GM21576 (cell line): Measurements from ENCODE around the gene GPR17.

Experiments
- ATAC-seq: cut with Tn5 transposase; IDR thresholded peaks from one replicate; pipeline ENCODE4 v1.9.1; 2021; ENCODE audit warnings: mild to moderate bottlenecking, moderate library complexity; ENCODE audit not compliant: unreplicated experiment

The GPR17 gene

DNA sequence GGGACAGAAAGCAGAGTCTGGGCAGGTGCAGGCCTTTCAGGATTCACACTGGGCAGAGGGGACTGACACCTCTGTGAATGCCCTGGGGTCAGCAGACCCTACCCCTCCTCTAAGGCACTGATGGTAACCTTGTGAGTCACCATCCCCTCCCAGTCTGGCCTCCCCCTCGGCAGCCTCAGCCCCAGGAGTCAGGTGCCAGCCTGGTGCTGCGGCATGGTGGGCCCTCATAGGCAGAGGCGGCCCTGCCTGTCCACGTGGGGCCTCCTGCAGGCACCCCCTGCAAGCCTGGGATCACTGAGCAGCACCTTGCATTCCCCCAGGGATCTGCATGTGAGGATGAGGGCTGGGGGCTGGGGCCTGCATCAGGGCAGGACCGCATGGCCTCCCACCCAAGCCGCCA lies 4.8 kb upstream of the GPR17 start:
- no peak for ATAC-seq

DNA sequence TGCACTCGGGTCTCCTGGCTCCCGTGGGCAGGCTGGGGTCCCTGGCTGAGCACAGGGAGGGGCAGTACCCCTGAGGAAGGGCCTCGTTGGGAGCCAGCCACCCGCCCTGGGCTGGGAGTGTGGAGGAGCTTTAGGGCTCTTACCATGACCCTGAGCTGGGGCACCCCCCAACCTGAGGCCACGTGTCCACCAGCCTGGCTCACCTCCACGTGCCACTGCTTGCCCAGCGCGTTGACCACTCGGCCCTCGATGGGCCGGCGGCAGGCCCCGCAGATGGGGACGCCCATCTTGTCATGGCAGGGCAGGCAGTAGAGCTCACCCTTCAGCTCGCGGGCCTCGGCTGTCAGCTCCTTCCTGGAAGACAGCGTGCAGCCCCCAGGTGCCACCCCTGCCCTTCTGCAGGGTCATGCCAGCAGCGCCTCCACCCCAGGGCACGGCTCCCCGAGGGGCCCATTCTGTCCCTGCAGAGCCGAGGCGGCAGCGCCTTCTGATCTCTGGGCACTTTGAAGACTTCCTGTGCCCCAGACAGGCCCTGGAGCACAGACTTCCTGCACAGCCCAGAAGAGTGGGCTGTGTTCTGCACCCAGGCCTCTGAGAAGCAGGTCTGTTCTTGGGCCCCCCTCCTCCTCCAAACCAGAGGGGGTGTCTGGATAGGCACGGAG lies 4.0 kb upstream of the GPR17 start:
- no peak for ATAC-seq

DNA sequence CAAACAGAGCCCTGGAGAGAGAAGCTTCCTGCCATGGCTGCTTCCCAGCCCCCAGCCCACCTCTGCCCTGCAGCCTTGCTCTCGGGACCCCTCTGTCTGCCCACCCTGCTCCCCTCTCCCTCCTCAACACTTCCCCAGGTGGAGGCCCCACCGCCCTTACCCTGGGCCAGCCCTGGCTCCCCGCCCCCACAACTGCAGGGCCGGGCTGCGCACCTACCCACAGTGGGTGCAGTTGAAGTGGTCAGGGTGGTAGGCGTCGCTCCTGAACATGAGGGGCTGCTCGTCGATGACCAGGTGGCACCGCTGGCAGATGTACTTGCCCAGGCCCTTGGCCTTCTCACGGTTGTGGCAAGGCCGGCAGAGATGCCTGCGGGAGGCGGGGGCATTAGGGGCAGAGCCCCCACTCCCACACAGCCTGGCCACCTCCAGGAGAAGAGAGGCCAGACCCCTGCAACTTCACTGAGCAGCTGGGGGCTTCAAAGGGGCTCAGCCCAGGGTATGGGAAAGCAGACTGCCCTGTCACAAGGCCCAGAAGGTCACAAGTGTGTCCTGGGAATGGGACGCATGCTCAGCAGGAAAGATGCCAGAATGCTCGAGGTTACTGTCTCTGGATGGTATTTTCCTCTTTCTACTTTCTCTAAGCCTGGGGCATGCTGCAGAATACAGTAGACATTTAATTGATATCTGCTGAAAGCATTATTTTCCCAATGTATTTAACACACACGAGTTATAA lies 3.1 kb upstream of the GPR17 start:
- no peak for ATAC-seq

DNA sequence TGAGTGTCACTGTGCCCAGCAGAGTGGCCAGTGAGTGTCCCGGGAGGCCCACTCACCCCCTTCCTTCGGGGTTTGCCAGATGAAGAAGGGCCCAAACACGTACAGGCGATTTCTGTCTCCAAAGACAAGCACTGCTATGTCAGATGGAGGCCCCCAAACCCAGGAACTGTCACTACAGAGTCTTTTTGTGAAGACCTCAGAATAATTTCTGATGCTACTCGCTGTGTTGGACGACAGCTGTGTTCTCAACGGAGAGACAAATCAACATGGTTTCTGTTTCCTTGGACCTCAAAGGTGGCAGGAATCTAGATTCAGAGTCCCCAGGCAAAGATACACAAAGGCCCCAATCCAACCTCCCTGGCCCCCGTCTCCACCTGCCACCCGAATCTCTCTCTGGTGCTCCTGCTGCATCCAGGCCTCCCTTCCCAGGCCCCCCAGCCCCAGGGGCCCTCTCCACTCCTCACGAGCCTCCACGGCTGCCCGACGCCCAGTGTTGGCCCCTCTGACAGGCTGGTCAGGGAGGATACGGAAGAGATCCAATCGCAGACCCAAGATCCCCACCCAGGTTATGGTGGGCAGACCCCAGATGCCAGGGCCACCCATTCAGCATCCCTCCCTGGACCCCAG lies 2.4 kb upstream of the GPR17 start:
- no peak for ATAC-seq

DNA sequence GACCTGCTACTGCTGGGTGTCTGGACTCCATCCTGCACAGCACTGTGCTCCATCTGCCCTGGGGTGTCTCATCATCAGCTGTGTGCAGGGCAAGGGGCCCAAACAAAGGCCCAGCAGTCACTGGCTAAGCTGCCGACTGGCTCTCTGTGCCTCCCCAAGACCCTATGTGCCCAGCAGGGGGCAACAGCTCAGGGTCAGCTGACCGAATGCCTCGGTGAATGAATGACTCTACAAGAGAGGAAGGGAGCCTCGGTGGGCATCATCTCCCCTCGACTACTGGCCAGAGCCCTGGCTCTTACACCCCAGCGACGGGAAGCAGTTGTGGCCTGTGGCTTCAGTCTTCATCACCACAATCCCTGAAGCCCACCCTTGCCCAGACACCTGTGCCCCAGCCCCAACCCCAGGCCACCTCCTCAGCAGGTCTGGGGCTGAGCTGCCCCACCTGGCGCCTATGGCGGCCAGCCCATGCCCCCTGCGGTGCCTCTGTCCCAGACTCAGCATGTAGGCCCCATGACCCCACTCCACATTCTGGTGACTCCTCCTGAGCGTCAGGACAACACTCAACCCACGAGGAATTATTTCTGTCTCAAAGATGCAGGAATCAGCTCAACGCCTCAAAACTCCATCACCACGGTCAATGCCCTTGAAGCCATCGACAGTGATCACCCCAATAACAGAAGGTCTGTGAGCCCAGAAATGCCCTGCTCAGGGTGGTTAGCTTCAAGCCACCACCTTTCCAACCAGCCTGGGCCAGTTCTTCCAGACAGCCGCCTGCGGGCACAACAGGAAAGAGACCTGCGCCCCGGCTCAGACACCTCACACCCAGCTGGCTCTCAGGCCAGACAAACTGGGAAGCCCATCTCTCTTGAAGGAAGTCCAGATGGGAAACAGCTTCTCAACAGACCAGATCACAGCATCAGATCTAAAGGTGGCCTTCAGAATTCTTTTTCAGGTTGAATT lies 1.6 kb upstream of the GPR17 start:
- ATAC-seq: no peak

DNA sequence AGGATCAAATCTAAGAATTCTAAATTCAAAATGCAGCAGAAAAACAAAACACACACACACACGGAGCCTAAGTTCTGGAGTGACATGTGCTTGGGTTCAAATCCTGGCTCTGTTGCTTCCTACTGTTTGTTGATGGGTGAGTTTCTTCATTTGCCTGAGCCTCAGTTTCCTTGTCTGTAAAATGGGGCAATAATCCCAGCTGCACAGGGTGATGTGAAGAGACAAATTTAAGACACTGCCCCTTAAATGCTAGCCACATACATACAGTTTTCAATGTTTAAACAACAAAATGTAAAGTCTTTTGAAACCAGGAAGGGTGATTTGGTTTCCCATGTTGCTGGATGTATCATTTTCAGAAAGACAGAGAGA lies 943 bp upstream of the GPR17 start:
- ATAC-seq: no peak

DNA sequence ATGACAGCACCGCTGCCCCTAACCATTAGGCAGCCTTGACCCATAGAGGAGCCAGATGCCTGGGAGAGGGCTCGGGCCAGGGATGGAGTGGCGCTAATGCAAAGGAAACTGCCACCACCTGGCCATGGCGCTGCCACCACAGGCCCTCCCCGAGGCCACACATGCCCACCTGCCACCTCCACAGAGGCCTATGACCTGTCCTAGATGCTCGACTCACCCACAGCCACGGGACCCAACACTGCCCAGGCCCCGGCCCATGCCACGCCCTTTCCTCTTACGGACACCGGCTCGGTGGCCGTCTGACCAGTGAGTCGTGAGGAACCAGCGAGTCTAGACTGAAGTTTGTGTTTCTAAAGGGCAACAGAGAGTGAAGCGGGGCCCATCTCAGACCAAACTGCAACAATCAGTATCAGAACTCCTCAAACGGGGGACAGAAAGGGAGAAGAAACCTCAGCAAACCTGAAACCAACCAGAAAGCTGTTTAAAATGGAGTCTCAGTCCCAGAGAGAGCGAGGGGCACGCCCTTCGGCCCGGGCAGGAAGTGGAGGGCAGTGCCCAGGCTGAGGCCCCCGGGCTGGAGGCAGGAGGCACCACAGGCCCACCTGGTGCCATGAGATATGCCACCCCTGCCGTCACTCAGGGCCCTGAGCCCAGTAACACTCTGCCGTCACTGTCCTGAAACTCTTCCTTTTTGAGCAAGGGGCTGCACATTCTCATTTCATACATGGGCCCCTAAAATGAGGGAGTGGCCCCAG lies 711 bp downstream of the GPR17 start:
- ATAC-seq: no peak

DNA sequence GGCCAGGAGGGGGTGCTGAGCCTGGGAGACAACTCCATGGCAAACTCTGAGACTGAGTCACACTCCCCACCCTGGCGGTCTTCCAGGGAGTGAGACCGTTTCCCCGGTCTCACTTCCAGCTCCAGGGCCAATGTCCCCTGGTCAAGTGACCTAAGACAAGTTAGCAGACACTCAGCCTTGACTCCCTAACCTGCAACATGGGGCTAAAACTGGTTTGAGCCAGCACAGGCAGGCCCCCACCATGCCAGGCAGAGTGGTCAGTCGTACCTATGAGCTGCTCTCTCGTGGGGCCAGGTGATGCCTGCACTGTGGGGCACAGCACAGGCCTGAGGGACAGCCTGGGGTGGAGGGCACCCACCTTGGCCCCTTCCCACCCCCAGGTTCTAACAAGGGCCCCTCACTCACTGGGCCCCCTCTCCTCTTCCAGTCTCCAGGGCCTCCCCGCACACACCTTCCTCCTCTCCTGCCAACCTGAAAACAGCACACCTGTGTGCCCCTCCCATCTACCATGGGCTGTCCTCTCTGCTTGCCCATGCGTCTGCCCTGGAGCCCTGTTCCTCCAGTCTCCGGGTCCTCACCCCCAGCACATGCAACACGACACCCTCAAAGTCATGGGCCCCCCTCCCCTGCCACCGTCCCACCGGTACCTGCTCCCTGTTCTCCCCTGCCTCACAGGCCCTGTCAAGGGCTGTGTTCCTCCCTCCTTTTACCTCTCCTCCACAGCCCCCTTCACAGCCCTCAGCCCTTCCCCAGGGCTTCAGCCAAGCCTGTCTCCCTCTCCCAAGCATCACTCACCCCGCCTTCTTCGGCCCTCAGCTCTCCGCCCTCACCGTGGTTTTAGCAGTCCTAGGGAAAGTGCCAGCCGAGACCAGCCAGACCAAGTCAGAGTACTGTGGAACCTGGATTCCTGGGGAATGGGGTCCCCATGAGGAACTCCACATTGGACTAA lies 1.6 kb downstream of the GPR17 start:
- ATAC-seq: no peak

DNA sequence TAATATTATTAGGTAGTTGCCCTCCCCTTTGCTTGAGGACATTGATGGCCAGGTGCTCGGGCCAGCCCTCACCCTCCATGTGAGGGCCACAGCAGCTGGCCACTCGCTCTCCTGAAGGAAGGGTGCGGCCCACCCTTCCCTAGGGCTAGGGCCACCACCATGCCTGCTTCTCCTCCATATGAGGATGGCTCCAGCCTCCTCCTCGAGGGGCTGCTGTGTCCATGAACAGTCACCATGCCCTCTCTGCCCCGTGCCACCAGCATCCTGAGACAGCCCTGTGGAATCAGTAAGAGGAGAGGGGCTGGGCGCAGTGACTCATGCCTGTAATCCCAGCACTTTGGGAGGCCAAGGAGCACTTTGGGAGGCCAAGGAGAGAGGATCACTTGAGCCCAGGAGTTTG lies 2.4 kb downstream of the GPR17 start:
- ATAC-seq: no peak

DNA sequence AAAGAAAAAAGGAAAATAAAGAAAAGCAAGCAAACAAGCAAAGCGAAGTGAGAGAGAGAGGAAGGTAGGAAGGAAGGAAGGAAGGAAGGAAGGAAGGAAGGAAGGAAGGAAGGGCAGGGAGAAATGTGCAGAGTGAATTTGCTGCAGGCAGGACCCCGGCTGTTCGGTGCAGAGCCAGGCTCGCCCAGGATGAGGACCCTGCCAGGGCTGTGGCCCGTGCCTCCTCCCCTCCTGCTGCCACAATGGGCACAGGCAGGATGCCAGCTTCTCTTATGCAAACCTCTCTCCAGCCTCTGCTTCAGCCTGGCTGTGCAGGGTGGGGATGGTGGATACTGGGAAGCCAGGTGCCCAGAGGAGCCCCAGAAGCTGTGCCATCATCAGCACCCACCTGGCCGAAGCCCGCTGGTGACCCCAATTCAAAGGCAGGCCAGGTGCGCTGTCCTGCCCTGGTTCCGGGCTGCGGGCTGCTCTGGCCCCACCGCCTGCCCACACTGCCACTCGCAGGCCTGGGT lies 3.2 kb downstream of the GPR17 start:
- ATAC-seq: no peak

DNA sequence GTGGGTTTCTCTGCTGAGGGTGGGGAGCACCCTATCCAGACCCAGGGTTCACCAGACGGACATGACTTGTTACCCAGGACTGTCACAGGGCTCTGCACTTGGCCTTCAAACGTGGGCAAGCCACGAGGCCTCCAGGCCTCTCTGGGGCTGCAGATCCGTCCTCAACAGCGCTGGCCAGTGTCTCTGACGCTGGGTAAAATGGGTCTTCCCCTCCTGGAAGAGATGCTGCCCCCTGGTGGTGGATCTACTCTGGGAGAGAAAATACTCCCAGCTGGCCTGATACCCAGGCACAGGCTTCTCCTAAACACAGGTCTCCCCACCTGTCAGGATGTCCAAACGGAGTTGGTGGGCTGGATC lies 3.7 kb downstream of the GPR17 start:
- no peak for ATAC-seq

DNA sequence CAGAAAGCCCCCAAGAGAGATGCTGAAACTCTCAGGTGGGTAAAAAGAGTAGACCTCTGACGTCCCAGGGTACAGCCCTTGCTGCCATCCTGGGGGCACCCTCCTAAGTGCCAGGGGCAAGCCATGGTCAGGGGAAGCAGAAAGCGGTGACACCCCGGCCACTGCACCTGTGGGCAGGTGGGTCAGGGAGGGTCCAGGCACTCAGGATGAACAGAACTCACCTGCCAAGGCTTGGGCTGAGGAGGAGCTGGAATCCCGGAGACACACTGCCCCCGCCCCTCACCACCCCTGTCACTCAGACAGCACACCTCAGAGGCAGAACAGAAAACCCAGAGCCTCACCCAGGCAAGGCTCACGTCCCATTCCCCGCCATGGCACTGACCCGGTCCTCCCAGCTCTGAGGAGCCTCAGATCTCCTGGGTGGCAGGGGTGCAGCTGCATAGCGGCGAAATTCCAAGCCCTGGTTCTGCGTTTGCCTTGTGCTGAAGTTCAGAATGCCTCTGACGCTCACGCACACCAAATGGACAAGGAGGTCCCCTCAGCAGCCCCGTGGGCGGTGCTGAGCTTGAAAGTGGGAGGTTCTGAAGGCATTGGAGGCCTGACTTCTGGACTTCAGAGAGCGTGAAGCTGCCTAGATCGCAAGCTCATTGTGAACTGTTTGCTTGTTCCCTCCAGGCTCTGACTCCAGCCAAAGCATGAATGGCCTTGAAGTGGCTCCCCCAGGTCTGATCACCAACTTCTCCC lies 4.3 kb downstream of the GPR17 start:
- ATAC-seq: no peak

DNA sequence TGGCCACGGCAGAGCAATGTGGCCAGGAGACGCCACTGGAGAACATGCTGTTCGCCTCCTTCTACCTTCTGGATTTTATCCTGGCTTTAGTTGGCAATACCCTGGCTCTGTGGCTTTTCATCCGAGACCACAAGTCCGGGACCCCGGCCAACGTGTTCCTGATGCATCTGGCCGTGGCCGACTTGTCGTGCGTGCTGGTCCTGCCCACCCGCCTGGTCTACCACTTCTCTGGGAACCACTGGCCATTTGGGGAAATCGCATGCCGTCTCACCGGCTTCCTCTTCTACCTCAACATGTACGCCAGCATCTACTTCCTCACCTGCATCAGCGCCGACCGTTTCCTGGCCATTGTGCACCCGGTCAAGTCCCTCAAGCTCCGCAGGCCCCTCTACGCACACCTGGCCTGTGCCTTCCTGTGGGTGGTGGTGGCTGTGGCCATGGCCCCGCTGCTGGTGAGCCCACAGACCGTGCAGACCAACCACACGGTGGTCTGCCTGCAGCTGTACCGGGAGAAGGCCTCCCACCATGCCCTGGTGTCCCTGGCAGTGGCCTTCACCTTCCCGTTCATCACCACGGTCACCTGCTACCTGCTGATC lies 4.9 kb downstream of the GPR17 start:
- ATAC-seq: no peak

DNA sequence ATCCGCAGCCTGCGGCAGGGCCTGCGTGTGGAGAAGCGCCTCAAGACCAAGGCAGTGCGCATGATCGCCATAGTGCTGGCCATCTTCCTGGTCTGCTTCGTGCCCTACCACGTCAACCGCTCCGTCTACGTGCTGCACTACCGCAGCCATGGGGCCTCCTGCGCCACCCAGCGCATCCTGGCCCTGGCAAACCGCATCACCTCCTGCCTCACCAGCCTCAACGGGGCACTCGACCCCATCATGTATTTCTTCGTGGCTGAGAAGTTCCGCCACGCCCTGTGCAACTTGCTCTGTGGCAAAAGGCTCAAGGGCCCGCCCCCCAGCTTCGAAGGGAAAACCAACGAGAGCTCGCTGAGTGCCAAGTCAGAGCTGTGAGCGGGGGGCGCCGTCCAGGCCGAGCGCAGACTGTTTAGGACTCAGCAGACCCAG lies 5.4 kb downstream of the GPR17 start:
- no peak for ATAC-seq

DNA sequence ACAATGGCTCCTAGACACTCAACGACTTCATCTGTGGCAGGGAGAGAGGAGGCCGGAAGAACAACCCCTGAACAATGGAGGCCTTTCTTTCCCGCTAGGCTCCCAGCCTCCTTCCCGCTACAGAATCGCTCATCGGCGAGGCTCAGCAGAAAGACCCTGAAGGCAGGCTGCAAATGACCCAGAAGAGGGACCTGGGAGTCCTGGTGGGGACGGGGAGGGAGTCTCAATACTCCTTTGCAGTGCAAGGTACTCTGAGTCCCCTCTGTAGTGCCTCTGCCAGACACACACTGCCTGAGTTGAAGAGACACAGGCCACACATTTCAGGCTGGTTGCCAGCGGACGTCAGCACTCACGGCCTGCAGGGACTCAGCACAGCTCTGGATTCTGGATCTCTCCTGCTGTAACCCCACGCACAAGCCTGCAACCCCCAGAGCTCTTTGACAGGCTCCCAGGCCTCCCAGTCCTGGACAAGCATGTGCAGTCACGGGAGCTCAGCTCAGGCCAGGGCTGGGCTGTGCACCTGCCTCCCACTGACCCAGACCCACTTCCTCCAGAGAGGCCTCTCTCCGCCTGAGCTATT lies 6.1 kb downstream of the GPR17 start:
- no peak for ATAC-seq

DNA sequence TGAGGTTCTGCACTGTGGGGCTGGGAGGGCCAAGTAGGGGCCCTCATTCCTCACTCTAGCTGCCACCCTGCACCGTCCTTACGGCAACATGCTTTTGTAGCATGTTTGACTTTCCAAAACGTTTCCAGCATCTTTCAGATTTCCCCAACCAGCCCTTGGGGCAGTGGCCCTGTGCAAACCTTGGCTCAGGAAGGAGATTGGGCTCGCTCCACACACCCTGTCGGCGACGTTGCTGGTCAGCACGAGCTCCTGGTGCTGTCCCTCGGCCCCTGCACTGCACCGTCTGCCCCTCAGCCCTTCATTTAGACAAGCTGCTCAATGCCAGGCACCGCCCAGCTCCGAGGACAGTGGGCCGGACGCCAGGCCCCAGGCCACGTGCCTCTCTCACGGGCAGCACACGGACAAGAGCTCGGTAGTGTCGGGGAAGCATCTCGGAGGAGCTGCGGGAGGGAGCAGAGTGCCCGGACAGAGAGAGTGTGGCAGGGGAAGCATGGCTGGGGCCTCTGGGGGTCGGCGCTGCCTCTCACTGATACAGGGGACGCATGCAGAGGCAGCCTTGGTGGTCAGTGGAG lies 6.9 kb downstream of the GPR17 start:
- no peak for ATAC-seq

DNA sequence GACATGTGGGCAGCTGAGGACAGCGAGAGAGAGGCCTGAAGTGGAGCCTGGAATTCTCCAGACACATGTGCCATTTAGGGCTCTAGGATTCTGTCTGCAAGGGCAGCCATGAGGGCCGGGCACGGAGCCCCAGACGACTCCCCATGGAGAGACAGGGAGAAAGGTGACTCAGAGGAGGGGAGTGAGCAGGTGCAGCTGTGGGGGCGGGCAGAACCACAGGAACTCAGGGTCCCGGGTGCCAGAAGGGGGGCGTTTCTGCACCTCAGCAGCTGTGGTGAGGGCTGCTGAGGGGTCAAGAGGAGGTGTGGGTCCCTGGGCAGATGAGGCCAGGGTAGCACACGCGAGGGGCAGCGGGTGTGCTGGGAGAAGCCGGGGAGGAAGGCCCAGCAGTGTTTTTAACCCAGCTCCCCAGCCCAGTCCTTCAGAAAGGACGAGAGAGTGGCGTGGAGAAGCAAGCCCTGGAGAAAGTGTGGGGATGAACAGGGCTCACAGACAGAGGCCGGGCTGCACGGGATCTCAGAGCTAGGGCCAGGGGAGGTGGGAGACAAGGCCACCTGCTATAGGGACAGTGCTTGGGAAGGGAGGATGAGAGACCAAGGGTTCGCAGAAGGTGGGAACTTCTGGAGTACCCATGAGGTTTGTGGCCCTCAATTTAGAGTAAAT lies 7.6 kb downstream of the GPR17 start:
- no peak for ATAC-seq
